PC-9 (cell line): ENCODE measurements around the gene SPAG5. TPM values are rescaled to one million over a fixed set of nuclear protein-coding genes. Genes with fewer than 3 reads are reported as not detected.
A peak's percentile ranks its signal among the peaks of the same experiment; 100 is the strongest.

ENCODE experiments used
- BruUV-seq: library from RNA; stranded (reverse); fragments of 400-500 nt; replicated peaks from 2 replicates; lab custom pipeline; 2021; lab: Mats Ljungman, UMichigan
- CTCF ChIA-PET: fragments of 300-600 bp; sonication (Branson Sonifier 250); formaldehyde crosslinking; loops from one replicate; lab custom pipeline; 2022; ENCODE audit warnings: antibody characterized with exemption; lab: Charles Lee
- POLR2A ChIA-PET: fragments of 300-600 bp; sonication (Branson Sonifier 250); formaldehyde crosslinking; loops from one replicate; lab custom pipeline; 2022; ENCODE audit warnings: antibody characterized with exemption; ENCODE audit not compliant: unreplicated experiment; lab: Charles Lee
- DNase-seq, 2 experiments: peaks; one replicate each; pipeline versions ENCODE4 v3.0.0 to v3.0.0-alpha.2; 2015 to 2022; ENCODE audit warnings: mixed read lengths in 1 of 2
- H2AFZ ChIP-seq: fragments of 200-600 bp; sonication (generic); 2 replicates; pipeline ENCODE4 v1.8.1; 2017; ENCODE audit warnings: antibody characterized with exemption
- H3F3A ChIP-seq: fragments of 200-600 bp; sonication (generic); 2 replicates; pipeline ENCODE4 v1.8.1; 2017; ENCODE audit warnings: antibody characterized with exemption, mild to moderate bottlenecking, low read depth; ENCODE audit not compliant: insufficient read depth
- H3K27ac ChIP-seq: fragments of 200-600 bp; sonication (generic); 2 replicates; pipeline ENCODE4 v1.6.1; 2016; ENCODE audit warnings: mixed run types
- H3K27me3 ChIP-seq: fragments of 200-600 bp; sonication (generic); 2 replicates; pipeline ENCODE4 v1.6.1; 2016; ENCODE audit warnings: low read depth, mixed run types; ENCODE audit not compliant: insufficient read depth
- H3K36me3 ChIP-seq: fragments of 200-600 bp; sonication (generic); 2 replicates; pipeline ENCODE4 v1.6.1; 2016; ENCODE audit warnings: low read depth, mixed run types
- H3K4me1 ChIP-seq: fragments of 200-600 bp; sonication (generic); replicated peaks from 2 replicates; pipeline ENCODE4 v1.6.1; 2016; ENCODE audit warnings: mixed run types; ENCODE audit not compliant: insufficient read depth
- H3K4me2 ChIP-seq: fragments of 200-600 bp; sonication (generic); 2 replicates; pipeline ENCODE4 v1.6.1; 2017; ENCODE audit warnings: mixed run types
- H3K4me3 ChIP-seq: fragments of 200-600 bp; sonication (generic); 2 replicates; pipeline ENCODE4 v1.6.1; 2016; ENCODE audit warnings: mixed run types
- H3K79me2 ChIP-seq: fragments of 200-600 bp; sonication (generic); 2 replicates; pipeline ENCODE4 v1.6.1; 2017; ENCODE audit warnings: low read depth, mixed run types
- H3K9me2 ChIP-seq: fragments of 200-600 bp; sonication (generic); 2 replicates; pipeline ENCODE4 v1.8.1; 2017; ENCODE audit warnings: mild to moderate bottlenecking; ENCODE audit not compliant: insufficient read depth
- H3K9me3 ChIP-seq: fragments of 200-600 bp; sonication (generic); 2 replicates; pipeline ENCODE4 v1.8.1; 2016; ENCODE audit warnings: low read depth; ENCODE audit not compliant: insufficient read depth
- H4K20me1 ChIP-seq: fragments of 200-600 bp; sonication (generic); 2 replicates; pipeline ENCODE4 v1.8.1; 2017; ENCODE audit not compliant: insufficient read depth
- EZH2 ChIP-seq: fragments of 200-600 bp; sonication (generic); IDR thresholded peaks from 2 replicates; pipeline ENCODE4 v1.8.0; 2017; ENCODE audit warnings: antibody characterized with exemption, low read depth
- intact Hi-C: fragments of 100-400 bp; cut with micrococcal nuclease; formaldehyde crosslinking; loops from one replicate; pipeline ENCODE4 v1.10.0; 2022; ENCODE audit not compliant: unreplicated experiment
- total RNA-seq: library from RNA; stranded (reverse); gene quantifications from 2 replicates; pipeline ENCODE4 v1.2.3, GENCODE V29; 2021
- TF ChIP-seq, protein P1 (sequence below): fragments of 200-600 bp; sonication (generic); conservative IDR thresholded peaks from 2 replicates; pipeline ENCODE4 v1.6.1; 2017; ENCODE audit warnings: mixed run types, antibody characterized with exemption, mild to moderate bottlenecking, moderate library complexity

Gene SPAG5
- total RNA-seq, 1 experiment from 2014 or later, result 101 TPM

DNA sequence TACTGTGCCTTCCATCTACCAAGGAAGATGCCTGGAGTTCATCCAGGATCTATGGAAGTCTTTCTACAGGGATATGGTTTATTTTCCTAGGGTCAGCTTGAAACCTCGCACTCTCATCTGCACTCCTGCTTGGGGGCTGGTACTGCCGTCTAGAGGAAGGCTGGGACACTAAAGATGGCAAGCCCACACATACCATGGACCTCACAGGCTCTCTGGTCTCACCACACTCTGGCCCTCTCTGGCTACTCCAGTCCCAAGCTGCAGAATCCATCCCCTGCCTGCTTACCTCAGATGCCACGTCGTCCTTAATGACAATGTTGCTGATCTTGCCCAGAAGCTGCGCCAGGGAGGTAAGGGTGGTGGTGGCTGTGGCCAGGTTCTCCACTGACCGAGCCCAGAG lies 44.3 kb downstream of the SPAG5 start:
- TF ChIP-seq, protein P1, sequence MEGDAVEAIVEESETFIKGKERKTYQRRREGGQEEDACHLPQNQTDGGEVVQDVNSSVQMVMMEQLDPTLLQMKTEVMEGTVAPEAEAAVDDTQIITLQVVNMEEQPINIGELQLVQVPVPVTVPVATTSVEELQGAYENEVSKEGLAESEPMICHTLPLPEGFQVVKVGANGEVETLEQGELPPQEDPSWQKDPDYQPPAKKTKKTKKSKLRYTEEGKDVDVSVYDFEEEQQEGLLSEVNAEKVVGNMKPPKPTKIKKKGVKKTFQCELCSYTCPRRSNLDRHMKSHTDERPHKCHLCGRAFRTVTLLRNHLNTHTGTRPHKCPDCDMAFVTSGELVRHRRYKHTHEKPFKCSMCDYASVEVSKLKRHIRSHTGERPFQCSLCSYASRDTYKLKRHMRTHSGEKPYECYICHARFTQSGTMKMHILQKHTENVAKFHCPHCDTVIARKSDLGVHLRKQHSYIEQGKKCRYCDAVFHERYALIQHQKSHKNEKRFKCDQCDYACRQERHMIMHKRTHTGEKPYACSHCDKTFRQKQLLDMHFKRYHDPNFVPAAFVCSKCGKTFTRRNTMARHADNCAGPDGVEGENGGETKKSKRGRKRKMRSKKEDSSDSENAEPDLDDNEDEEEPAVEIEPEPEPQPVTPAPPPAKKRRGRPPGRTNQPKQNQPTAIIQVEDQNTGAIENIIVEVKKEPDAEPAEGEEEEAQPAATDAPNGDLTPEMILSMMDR, result no peak
- TF ChIP-seq EZH2, result no peak
- no TSS peak for BruUV-seq
- no peak overlapping the region for H3K27ac ChIP-seq
- no peaks in the 10 kb centered on the region for H3K27me3 ChIP-seq
- CTCF ChIA-PET, result no interaction called here
- H3K9me2 ChIP-seq, result no peaks in the 10 kb centered on the region
- peaks cover 4% of the 10 kb centered on the region; the same call in 1 of the 2 replicates for H3K36me3 ChIP-seq
- H3K79me2 ChIP-seq, result peaks cover 5% of the 10 kb centered on the region; the same call in 1 of the 2 replicates
- no peak overlapping the region for H2AFZ ChIP-seq
- no peaks in the 10 kb centered on the region for H3K9me3 ChIP-seq
- POLR2A ChIA-PET, result no interaction called here
- intact Hi-C loops, result no loop called here
- no peak for DNase-seq
- H3K4me3 ChIP-seq, result no peak overlapping the region
- peaks cover 7% of the 10 kb centered on the region; the same call in 1 of the 2 replicates for H3K4me1 ChIP-seq
- H3K4me2 ChIP-seq, result no peak overlapping the region
- peaks cover 7% of the 10 kb centered on the region; the same call in 1 of the 2 replicates for H3F3A ChIP-seq
- H4K20me1 ChIP-seq, result peaks cover 8% of the 10 kb centered on the region

DNA sequence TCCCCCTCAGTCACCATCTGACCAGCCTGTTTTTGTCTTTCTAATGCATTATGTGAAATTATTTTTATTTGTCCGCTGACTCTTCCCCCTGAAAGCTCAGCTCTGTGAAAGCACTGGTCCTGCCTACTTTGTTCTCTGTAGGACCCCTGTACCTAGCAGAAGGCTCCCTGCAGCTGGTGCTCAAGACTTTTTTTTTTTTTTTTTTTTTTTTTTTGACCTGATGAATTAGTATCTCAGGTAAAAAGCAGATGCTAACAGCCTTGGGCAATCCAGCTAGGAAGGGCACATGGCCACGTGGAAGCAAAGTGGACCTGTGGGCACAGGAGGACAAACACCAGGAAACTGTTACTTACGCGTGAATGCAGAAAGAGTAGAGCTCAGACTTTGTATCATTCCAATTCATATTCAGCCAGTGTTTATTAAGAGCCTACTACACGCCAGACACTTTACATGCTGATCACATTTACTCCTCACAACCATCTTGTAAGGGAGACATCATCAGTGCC lies 45.8 kb downstream of the SPAG5 start:
- Histone ChIP-seq H4K20me1 (peaks cover 8% of the 10 kb centered on the region), H2AFZ (no peak overlapping the region), H3K4me3 (peak overlapping the region; percentile 74; the same call in 1 of the 2 replicates)

DNA sequence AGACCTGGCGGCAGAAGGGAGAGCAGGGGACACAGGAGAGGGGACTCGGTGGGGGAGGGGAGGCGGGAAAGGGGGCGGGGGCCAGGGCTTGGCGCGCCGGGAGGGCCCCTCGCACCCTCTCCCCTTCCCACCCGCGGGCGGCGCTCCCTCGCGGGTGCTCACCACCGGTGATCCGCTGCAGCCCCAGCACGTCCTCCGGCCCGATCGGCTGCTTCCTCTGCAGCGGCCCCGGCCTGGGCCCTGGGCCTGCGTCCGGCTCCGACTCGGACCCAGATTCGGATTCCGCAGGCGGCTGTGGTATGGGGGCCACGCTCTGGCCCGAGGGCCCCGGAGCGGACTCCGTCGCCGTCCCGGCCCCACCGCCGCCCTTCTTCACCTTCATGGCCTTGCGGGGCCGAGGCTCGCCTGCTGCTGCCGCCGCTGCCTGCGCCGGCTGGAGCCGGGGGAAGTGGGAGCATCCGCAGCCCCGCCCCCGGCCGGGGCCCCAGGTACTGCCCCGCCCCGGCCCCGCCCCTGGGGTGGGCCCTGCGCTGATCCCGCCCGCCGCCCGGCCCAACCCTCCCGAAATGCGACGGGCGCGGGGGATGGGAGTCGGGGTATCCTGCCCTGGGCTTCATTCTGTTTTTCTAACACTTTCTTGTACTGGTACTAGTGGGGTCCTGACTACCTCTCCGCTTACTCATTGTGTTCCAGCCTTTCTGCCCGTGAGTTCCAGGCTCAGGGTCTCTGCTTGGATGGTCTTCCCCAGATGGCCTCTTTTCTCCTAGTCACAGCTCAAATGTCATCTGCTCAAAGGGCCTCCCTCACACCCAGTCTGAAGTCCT lies 46.4 kb downstream of the SPAG5 start, which contains the start of gene UNC119:
Gene UNC119, minus strand, starts transcription at position 449 of the 824 bp plus-strand sequence. Its CDS starts 67 bp downstream, at position 382.
- Histone ChIP-seq H3K9me3 (no peaks in the 10 kb centered on the region), H3K79me2 (peaks cover 5% of the 10 kb centered on the region; the same call in 1 of the 2 replicates), H3K4me3 (peak within 1 kb of the TSS; percentile 74), H4K20me1 (peaks cover 8% of the 10 kb centered on the region), H3F3A (peaks cover 7% of the 10 kb centered on the region; the same call in 1 of the 2 replicates), H3K27ac (no peak within 1 kb of the TSS), H3K36me3 (no peaks in the 10 kb centered on the region), H3K9me2 (no peaks in the 10 kb centered on the region), H3K4me2 (peak within 1 kb of the TSS; percentile 94), H3K4me1 (peaks cover 7% of the 10 kb centered on the region; the same call in 1 of the 2 replicates), H2AFZ (peak within 1 kb of the TSS; percentile 87), H3K27me3 (no peaks in the 10 kb centered on the region)
- peak in 1 of 2 experiments; percentile 78 for DNase-seq
- intact Hi-C loops, result no loop called here
- POLR2A ChIA-PET, result interaction anchor here (0.5 to 0.6 kb wide), 3 partner anchors 24 to 566 kb away, joined by 4 to 12 read pairs (median 4); partner anchors contain the start of gene ALDOC
- no peak for TF ChIP-seq EZH2
- no TSS peak for BruUV-seq
- CTCF ChIA-PET, result interaction anchor here (0.5 to 0.6 kb wide), 2 partner anchors 14 to 92 kb away, joined by 3 to 4 read pairs; partner anchors contain the start of gene BLTP2

More for the DNA sequence above, 45.8 kb downstream of the SPAG5 start:
- peak overlapping the region; percentile 94 for H3K4me2 ChIP-seq
- intact Hi-C loops, result no loop called here
- ChIA-PET POLR2A (interaction anchor here (0.6 kb wide), 2 partner anchors 36 to 565 kb away, joined by 4 to 12 read pairs; no protein-coding TSS in a partner anchor), CTCF (interaction anchor here (0.6 kb wide), 2 partner anchors 60 to 92 kb away, joined by 3 to 11 read pairs; partner anchors contain the start of gene BLTP2)
- peaks cover 7% of the 10 kb centered on the region; the same call in 1 of the 2 replicates for H3F3A ChIP-seq
- peaks cover 5% of the 10 kb centered on the region; the same call in 1 of the 2 replicates for H3K79me2 ChIP-seq
- H3K9me3 ChIP-seq, result no peaks in the 10 kb centered on the region
- no peak for DNase-seq
- H3K36me3 ChIP-seq, result no peaks in the 10 kb centered on the region
- no peak overlapping the region for H3K27ac ChIP-seq
- no TSS peak for BruUV-seq
- no peak for TF ChIP-seq EZH2
- TF ChIP-seq, protein P1, result no peak
- peaks cover 7% of the 10 kb centered on the region; the same call in 1 of the 2 replicates for H3K4me1 ChIP-seq
- H3K9me2 ChIP-seq, result no peaks in the 10 kb centered on the region
- no peaks in the 10 kb centered on the region for H3K27me3 ChIP-seq
